HEK293 (cell line): Measurements from ENCODE around the gene DUS1L.

ENCODE experiments used
- CTCF ChIA-PET: fragments of 350-600 bp; formaldehyde crosslinking; extraction: SDS; loops from one replicate; lab custom pipeline; 2021; ENCODE audit warnings: antibody characterized with exemption; lab: Yijun Ruan, JAX
- POLR2A ChIA-PET: fragments of 300-600 bp; formaldehyde crosslinking; extraction: SDS; loops from one replicate; lab custom pipeline; 2020; ENCODE audit warnings: antibody characterized with exemption, inconsistent platforms; lab: Yijun Ruan, JAX
- H3K27ac ChIP-seq: fragments of 200-500 bp; sonication (Bioruptor generic); 2 replicates; pipeline ENCODE4 v1.5.1; 2014; ENCODE audit warnings: low read depth, low read length, control low read depth, inconsistent platforms; ENCODE audit errors: extremely low read depth
- H3K36me3 ChIP-seq, 2 experiments: fragments of 200-500 bp in 1 of 2; sonication (Bioruptor generic) in 1 of 2; 1 replicate in 1 of 2; 2 replicates in 1 of 2; pipeline ENCODE4 v1.5.1; 2014 to 2017; ENCODE audit warnings: inconsistent platforms in 2 of 2, low read length in 2 of 2; ENCODE audit not compliant: control insufficient read depth in 2 of 2, insufficient read depth in 1 of 2
- H3K4me1 ChIP-seq: fragments of 200-500 bp; sonication (Bioruptor generic); 2 replicates; pipeline ENCODE4 v1.5.1; 2014; ENCODE audit warnings: mild to moderate bottlenecking, low read length, inconsistent platforms; ENCODE audit not compliant: control insufficient read depth, insufficient read depth
- H3K4me3 ChIP-seq: 2 replicates; pipeline ENCODE4 v1.5.1; 2011; ENCODE audit warnings: low read depth, mild to moderate bottlenecking, control low read depth, low read length, moderate library complexity
- H3K9me3 ChIP-seq: fragments of 200-500 bp; sonication (Bioruptor generic); 2 replicates; pipeline ENCODE4 v1.5.1; 2014; ENCODE audit warnings: low read depth, low read length, inconsistent platforms; ENCODE audit not compliant: control insufficient read depth, insufficient read depth
- GLI2 ChIP-seq: fragments of 450-650 bp; formaldehyde crosslinking; IDR thresholded peaks from 2 replicates; pipeline ENCODE4; 2017; ENCODE audit warnings: missing biosample characterization, missing genetic modification characterization, low read depth, borderline replicate concordance
- GLIS1 ChIP-seq: fragments of 450-650 bp; formaldehyde crosslinking; IDR thresholded peaks from 2 replicates; pipeline ENCODE4 v1.5.1; 2016; ENCODE audit warnings: missing biosample characterization, missing genetic modification characterization
- GLIS2 ChIP-seq: fragments of 450-650 bp; formaldehyde crosslinking; IDR thresholded peaks from 2 replicates; pipeline ENCODE4 v1.5.1; 2016; ENCODE audit warnings: missing biosample characterization, missing genetic modification characterization
- HIC1 ChIP-seq: fragments of 450-650 bp; formaldehyde crosslinking; IDR thresholded peaks from 2 replicates; pipeline ENCODE4 v1.5.1; 2016; ENCODE audit warnings: missing biosample characterization, missing genetic modification characterization
- KLF8 ChIP-seq: fragments of 450-650 bp; formaldehyde crosslinking; IDR thresholded peaks from 2 replicates; pipeline ENCODE4 v1.5.1; 2016; ENCODE audit warnings: missing biosample characterization, missing genetic modification characterization
- MYNN ChIP-seq: fragments of 450-650 bp; formaldehyde crosslinking; IDR thresholded peaks from 2 replicates; pipeline ENCODE4 v1.5.1; 2016; ENCODE audit warnings: missing biosample characterization, missing genetic modification characterization, borderline replicate concordance
- PRDM10 ChIP-seq: fragments of 450-650 bp; formaldehyde crosslinking; IDR thresholded peaks from 2 replicates; pipeline ENCODE4 v1.5.1; 2016; ENCODE audit warnings: missing biosample characterization, missing genetic modification characterization
- ZFHX2 ChIP-seq: fragments of 450-650 bp; formaldehyde crosslinking; conservative IDR thresholded peaks from 2 replicates; pipeline ENCODE4 v1.5.1; 2016; ENCODE audit warnings: missing biosample characterization, missing genetic modification characterization
- ZNF302 ChIP-seq: fragments of 450-650 bp; formaldehyde crosslinking; IDR thresholded peaks from 2 replicates; pipeline ENCODE4 v1.5.1; 2016; ENCODE audit warnings: missing biosample characterization, missing genetic modification characterization, low read depth
- ZNF324 ChIP-seq: fragments of 450-650 bp; formaldehyde crosslinking; IDR thresholded peaks from 2 replicates; pipeline ENCODE4 v1.5.1; 2016; ENCODE audit warnings: missing biosample characterization, missing genetic modification characterization
- ZNF501 ChIP-seq: fragments of 450-650 bp; formaldehyde crosslinking; IDR thresholded peaks from 2 replicates; pipeline ENCODE4 v1.5.1; 2016; ENCODE audit warnings: missing biosample characterization, missing genetic modification characterization
- ZNF514 ChIP-seq: fragments of 450-650 bp; formaldehyde crosslinking; IDR thresholded peaks from 2 replicates; pipeline ENCODE4 v1.5.1; 2016; ENCODE audit warnings: missing biosample characterization, missing genetic modification characterization
- ZNF629 ChIP-seq: fragments of 450-650 bp; formaldehyde crosslinking; IDR thresholded peaks from 2 replicates; pipeline ENCODE4 v1.5.1; 2017; ENCODE audit warnings: missing biosample characterization, missing genetic modification characterization
- ZNF645 ChIP-seq: fragments of 450-650 bp; formaldehyde crosslinking; IDR thresholded peaks from 2 replicates; pipeline ENCODE4; 2016; ENCODE audit warnings: missing biosample characterization, missing genetic modification characterization
- ZNF76 ChIP-seq: fragments of 450-650 bp; formaldehyde crosslinking; IDR thresholded peaks from 2 replicates; pipeline ENCODE4; 2016; ENCODE audit warnings: low read depth, missing biosample characterization, missing genetic modification characterization, borderline replicate concordance
- ZNF791 ChIP-seq: fragments of 450-650 bp; formaldehyde crosslinking; IDR thresholded peaks from 2 replicates; pipeline ENCODE4 v1.5.1; 2016; ENCODE audit warnings: missing biosample characterization, missing genetic modification characterization

Gene DUS1L

DNA sequence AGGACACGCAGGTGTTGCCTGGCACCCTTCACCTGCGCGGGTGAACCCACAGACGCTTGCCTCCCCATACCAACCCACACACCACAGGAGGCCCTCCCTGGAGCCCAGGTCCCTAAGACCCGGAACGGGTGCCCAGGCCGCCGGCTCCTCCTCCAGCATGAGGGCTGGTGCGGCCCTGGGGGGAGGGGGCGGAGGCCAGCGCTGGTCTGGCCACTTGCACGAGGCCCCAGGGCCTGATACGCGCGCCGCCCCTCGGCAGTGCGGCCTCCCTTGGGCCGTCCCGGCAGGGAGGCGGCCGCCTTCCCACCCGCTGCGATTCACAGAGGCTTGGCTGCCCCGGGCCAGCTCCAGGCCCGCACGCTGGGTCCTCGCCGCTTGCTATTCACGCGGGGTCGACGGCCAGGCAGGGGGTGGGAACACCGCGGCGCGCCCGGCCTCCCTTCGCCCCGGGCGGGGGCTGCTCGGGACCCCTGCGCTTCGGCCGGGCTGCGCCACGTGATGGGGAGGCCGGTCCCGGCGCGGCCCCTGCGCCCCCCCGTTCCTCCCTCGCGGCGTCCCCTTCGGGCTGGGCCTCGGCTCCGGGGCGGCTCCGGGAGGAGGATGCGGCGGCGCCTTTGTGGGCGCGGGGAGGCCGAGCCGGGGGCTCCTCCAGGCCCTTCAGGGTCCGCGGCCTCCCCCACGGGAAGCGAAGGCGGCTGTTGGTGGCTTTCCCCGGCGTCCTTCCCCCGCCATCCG, 31.7 kb upstream of the DUS1L start (continued):
- TF ChIP-seq ZNF501 (tag by site-specific recombination) (no peak), PRDM10 (tag by site-specific recombination) (peak; percentile 76), GLIS2 (tag by site-specific recombination) (peak; percentile 92), KLF8 (tag by site-specific recombination) (peak; percentile 36; the same call in 1 of the 2 replicates), ZNF302 (tag by site-specific recombination) (no peak), ZNF324 (no peak), ZFHX2 (tag by site-specific recombination) (peak; percentile 86), ZNF76 (tag by site-specific recombination) (peak; percentile 37; the same call in 1 of the 2 replicates), ZNF791 (tag by site-specific recombination) (no peak), ZNF514 (tag by site-specific recombination) (no peak), GLIS1 (tag by site-specific recombination) (peak; percentile 96), HIC1 (peak; percentile 71; the same call in 1 of the 2 replicates)

GRCh38 chr17:82096709-82097183, 31.1 kb upstream of the DUS1L start:
- POLR2A ChIA-PET: interaction anchor here (0.6 to 3.9 kb wide), 7 partner anchors 10 to 66 kb away, joined by 3 to 18 read pairs (median 4); partner anchors contain the start of genes DCXR, GPS1, RAC3 and RFNG
- H3K36me3 ChIP-seq: peaks cover 9 to 51% of the 10 kb centered on the region in 2 experiments; a peak in 2 of 3 replicates
- 0 out of 2 replicates have a peak, but pooled peaks have one; percentile 1 for TF ChIP-seq MYNN (tag by site-specific recombination)
- TF ChIP-seq GLI2: no peak
- TF ChIP-seq ZNF645: 0 out of 2 replicates have a peak, but pooled peaks have one; percentile 21
- TF ChIP-seq PRDM10 (tag by site-specific recombination): peak; percentile 94
- TF ChIP-seq GLIS2 (tag by site-specific recombination): 0 out of 2 replicates have a peak, but pooled peaks have one; percentile 17
- 0 out of 2 replicates have a peak, but pooled peaks have one; percentile 20 for TF ChIP-seq ZNF629 (tag by site-specific recombination)
- TF ChIP-seq, all 188 proteins: peak for 5
- peak overlapping the region; percentile 84 for H3K4me3 ChIP-seq
- no peaks in the 10 kb centered on the region for H3K9me3 ChIP-seq
- H3K4me1 ChIP-seq: 0 out of 2 replicates have a peak, but pooled peaks cover 7% of the 10 kb centered on the region
- CTCF ChIA-PET: interaction anchor here (0.6 to 1.1 kb wide), 3 partner anchors 59 to 174 kb away, joined by 3 read pairs; partner anchors contain the start of gene DCXR
- H3K27ac ChIP-seq: peak overlapping the region; percentile 99
